HG03159 (cell line): ENCODE measurements around the gene MYEF2.

Experiments
- ATAC-seq: cut with Tn5 transposase; IDR thresholded peaks from one replicate; pipeline ENCODE4 v1.9.1; 2021; ENCODE audit warnings: mild to moderate bottlenecking, moderate library complexity; ENCODE audit not compliant: unreplicated experiment

MYEF2 gene

DNA sequence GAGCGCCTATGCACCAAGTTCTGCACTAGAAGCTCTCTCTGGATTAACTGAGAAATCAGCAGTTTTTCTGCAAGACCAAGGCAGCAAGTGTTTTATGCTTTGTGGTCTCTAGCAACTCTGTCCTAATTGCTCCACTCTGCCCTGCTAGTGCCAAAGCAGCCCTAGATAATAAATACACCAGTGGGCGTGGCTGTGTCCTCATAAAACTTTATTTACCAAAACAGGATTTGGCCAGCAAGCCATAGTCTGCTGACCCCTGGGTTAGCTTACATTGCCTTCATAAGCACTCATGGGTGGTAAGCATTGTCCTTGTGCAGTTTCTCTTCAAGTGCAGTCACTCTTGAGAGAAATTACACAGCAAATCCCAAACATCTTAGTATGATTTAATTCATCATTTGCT is 88.0 kb downstream of the MYEF2 start:
- ATAC-seq: no peak

DNA sequence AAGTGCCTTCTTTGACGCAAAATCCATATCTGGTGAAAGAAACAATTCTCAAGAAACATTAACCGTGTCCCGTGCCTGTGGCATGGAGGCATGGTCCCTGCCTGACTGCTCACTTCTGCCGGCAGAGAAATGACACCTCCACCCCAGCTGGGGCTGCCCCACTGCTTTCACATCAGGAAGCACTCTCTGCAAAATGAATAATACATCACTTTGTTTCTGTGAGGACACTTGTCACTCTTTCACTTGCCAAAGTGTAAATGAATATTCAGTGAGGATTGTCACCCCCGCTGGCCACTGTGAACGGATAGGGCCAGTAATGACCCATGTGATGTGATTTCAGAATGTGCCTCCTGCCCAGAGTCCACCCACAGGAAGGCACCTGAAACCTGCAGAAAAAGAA is 88.4 kb downstream of the MYEF2 start:
- no peak for ATAC-seq

DNA sequence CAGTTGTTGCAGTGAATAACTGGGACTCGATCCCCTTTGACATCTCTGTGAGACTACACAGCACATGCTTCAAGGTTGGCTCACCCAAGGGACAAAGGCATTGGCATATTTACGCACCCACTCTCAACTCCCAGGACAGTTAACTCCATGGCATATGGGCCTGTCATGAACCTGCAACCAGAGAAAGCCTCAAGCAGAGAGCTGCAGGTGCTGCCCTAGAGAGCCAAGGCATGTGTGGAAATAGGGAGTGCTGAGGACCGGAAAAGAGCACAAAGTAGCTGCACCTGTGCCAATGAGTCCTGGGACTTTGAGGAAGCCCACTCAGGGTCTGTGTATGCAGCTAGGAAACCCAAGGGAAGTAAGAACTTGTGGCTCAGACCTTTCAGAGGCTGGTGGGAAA is 90.3 kb downstream of the MYEF2 start:
- ATAC-seq: no peak

DNA sequence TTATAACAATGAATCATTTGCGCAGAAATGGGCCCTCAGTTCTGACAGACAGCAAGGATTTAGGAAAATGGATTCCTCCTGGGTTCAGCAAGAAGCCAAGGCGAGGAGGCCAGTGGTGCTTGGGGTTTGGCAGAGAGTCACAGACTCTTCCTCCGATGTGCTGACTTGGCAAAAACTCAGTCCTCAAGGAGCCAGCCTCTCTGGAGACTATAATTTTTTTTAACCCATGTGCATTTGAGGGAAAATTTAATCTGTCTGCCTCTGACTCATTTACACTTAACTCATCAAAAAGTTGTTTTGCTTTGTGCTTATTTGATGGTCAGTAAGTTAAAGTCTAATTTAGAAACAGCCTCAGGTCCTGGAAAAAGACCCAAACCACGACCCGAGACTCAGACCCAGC is 91.5 kb downstream of the MYEF2 start:
- ATAC-seq: no peak

DNA sequence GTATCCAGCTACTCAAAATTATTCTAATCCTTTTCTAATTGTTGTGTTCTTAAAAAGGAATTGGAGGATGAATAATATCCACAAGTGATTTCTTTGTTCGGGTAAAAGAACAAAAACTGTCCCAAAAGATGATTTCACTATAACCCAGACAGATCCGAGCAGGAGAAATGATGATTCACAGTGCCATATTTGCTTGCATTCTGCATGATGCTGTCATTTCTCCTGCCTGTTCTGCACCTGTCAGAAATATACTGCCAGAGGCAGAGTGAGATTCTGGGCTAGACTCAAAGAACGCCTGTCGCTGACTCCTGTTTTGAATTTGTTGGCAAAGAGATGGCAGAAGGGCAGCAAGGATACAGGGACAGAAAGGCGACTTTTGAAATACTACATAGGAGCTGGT is 92.0 kb downstream of the MYEF2 start:
- no peak for ATAC-seq

DNA sequence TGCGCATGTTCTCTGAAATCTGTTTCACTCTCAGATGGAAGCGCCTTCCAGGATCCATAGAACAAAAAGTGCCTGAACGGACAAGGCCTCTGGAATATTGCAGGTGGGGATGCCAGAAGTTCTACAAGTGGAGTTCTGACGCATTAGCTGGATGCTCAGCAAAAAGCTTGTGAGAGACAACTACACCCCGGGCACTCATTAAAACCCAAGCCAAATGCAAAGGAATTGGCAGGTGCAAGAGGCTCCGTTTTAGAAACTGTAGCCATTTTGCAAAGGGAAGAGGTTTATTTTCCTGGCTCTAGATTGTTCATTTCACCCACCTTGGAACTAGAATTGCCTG is 92.5 kb downstream of the MYEF2 start:
- no peak for ATAC-seq

DNA sequence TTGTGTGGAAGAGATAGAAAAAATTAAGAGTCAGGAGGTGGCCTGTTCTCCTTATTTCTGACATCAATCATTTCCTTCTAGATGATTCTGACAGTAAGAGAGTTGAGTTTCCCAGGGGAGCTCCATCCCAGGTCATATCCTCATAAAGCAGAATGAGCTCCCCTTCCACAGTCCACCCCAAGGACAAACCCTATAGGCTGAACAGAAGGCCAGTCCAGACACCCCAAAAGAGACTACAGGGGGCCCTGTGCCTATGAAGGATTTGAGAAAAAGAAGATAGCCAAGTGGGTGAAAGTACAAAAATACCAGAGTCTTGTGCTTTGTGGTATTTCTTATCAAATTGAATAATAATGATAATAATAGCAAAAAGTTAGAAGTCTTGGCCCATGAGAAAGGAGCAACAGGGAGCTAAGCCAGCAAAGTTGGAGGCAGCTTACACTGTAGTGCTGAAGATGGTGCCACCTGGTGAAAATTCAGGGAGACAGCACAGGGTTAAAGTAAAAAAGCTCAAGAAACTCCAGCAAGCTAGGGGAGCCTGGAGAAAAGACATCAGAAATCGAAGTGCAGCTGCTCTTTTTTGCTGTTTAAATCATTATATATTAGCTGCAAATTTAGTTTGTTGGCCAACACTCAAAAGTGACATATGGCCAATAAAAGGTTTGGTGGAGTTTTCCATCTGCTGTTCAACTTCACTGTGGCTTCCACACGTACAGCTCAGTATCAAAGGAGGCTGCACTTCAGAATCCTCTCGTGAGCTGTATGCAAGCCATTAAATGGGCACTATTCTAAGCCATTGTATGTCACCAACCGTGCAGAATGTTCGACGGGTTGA is 93.1 kb downstream of the MYEF2 start:
- no peak for ATAC-seq
